Endothelial cell of umbilical vein (primary cell): ENCODE results near the gene MINK1.
"Not testable (repeated sequence)": the region's sequence is repeated elsewhere in the genome, so short reads cannot be mapped to it uniquely, and the experiment has no call there.

Source experiments
- CTCF ChIP-seq, 2 donors: IDR thresholded peaks; 1 replicate in 1 of 2; 2 replicates in 1 of 2; pipeline ENCODE4 v1.5.1; 2011; ENCODE audit warnings: low read length in 2 of 2, mild to moderate bottlenecking in 2 of 2, moderate library complexity in 2 of 2, control low read depth in 1 of 2, inconsistent platforms in 1 of 2, low read depth in 1 of 2; ENCODE audit not compliant: insufficient read depth in 1 of 2; ENCODE audit errors: extremely low read depth in 1 of 2
- EZH2 ChIP-seq: IDR thresholded peaks from 2 replicates; pipeline ENCODE4 v1.6.1; 2012; ENCODE audit warnings: borderline replicate concordance, low read depth, mild to moderate bottlenecking, moderate library complexity, low read length, inconsistent platforms; ENCODE audit not compliant: severe bottlenecking
- POLR2A ChIP-seq: IDR thresholded peaks from 2 replicates; pipeline ENCODE4 v1.6.1; 2012; ENCODE audit warnings: low read depth, mild to moderate bottlenecking, control low read depth, low read length

- TF ChIP-seq POLR2A; CTCF (IDR thresholded peaks at IDR 0.05; ENCODE audit: extremely low read depth in 1 of 2, insufficient read depth in 1 of 2, low read depth in 1 of 2, low read length in 2 of 2); EZH2: not testable (repeated sequence)
These were observed 81.4 kb downstream of the MINK1 start for GRCh38 chr17:4914551-4914950.
